TTC549 (cell line): Measurements from ENCODE around the gene WDFY2.
A peak's percentile ranks its signal among the peaks of the same experiment; 100 is the strongest.
"Not testable (repeated sequence)": the region's sequence is repeated elsewhere in the genome, so short reads cannot be mapped to it uniquely, and the experiment has no call there.

Source experiments
- FAIRE-seq: peaks from 2 replicates; lab custom pipeline; 2012; peaks lifted over from hg19 to GRCh38; lab: Jason Lieb, UNC

Gene WDFY2, protein sequence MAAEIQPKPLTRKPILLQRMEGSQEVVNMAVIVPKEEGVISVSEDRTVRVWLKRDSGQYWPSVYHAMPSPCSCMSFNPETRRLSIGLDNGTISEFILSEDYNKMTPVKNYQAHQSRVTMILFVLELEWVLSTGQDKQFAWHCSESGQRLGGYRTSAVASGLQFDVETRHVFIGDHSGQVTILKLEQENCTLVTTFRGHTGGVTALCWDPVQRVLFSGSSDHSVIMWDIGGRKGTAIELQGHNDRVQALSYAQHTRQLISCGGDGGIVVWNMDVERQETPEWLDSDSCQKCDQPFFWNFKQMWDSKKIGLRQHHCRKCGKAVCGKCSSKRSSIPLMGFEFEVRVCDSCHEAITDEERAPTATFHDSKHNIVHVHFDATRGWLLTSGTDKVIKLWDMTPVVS

DNA sequence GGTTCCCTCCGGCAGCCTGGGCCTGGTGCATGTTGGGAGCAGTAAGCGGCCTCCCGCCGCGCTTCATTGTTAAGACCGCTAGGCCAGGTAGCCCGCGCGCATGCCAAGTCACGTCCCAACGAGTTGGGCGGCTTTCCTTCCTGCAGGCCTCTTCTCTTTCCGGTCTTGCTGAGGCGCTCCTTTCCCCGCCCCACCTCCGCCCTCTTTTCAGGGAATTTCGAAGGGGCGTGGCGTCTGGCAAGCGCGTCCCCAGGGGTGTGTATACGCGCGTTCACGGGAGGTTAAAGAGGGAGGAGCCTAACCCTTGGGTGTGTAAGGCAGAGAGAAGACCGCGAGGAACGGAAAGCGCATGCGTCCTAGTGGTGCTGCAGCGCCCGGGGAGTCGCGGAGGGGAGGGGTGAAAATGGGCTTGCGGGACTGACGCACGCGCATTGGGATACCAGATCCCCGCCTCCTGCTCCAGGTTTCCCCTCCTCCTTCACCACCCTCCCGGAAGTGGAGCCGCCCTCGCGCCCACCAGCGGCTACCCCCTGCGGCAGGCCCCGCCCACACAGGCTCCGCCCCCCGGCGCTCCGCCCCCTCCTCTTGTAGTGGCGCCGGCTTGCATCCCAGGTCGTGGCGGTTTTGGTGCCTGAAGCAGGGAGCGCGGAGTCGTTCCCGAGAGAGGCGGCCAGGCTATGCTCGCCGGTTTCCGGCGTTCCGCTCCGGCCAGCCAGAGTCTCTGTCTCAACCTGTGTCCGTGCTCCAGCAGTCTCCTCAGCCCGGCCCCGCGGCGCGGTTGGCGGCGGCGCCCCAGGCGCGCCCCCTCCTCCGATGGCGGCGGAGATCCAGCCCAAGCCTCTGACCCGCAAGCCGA is at the start of gene WDFY2:
Gene WDFY2, plus strand, starts transcription at position 588 of the 856 bp plus-strand sequence. Its CDS starts 226 bp downstream, at position 814.
- FAIRE-seq: peak; percentile 98

DNA sequence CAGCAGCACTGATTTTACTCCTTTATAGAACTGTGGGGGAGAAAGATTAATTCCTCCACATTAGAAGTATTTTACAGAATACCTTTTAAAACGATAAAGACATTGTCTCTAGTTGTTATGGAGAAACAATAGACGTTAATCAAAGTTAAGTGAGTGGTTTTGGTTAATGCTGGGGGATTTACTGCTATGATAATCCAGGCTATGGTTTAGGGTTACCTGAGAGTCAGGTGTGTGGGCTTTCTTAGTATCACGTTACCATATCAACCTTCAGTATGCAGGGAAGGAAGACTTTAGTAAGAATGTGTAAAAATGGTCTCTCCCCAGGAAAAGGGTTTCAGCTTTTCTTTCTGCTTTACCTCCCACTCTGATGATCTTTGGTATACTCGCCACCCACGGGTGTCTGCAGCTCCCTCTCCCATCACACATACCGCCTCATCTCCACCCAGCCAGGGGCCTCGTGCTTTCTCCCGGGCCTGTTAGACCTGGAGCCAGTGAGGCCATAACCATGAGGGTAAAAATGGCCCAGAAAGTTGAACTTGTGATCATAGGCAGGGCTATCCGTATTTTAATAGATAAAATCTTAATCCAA is 45.6 kb upstream of the WDFY2 start:
- FAIRE-seq: no peak

DNA sequence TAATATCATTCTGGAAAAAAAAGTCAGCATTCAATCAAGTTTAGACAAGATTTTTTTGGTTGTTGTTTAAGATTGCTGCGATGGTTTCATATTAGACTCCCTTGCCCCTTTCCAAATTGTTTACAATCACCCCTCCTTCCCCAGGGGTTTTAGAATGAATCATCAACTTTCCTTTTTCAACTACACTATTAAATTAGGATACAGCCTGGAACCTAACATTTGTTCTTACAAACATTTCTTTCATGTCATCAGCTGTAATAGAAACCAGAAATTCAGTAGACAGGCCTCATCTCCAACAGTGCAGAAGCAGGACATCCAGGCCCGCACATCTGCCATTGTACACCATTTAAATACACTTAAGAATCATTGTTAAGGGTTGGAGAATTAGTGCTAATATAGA is 44.4 kb upstream of the WDFY2 start:
- FAIRE-seq: no peak

DNA sequence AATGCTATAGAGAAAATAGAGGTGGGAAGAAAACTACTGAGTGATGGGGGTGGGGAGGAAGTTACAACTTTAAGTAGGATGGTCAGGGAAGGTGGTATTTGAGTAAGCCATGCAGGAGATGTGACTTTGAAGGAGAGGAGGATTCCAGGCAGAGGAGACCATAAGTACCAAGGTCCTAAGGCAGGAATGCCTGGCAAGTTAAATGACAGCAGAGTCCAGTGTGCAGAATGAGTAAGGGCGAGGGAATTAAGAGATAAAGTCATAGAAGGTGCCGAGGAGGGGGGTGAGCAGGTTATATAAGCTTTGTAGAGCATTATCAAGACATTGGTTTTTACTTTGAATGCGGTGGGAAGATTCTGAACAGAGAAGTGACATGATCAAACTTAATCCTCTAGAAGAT is 43.2 kb upstream of the WDFY2 start:
- no peak for FAIRE-seq

DNA sequence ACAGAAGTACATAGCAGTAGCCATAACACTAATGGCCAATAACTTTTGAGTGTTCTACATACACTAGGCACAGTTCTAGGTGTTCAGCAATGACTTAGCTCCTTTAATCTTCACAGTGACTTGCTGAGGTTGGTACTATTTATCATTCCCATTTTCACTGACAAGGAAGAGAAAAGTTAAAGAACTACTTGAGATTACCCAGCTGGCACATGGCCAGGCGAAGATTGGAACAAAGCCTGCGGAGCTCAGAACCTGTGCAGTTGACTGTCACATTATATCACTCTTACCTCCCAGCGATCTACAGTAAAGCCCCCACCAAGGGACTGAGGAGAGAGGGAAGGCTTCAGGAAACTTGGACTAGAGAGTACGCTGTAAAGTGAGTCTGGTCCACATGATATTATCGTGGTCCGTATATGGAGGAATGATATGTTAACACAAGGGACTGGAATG is 42.4 kb upstream of the WDFY2 start:
- no peak for FAIRE-seq

DNA sequence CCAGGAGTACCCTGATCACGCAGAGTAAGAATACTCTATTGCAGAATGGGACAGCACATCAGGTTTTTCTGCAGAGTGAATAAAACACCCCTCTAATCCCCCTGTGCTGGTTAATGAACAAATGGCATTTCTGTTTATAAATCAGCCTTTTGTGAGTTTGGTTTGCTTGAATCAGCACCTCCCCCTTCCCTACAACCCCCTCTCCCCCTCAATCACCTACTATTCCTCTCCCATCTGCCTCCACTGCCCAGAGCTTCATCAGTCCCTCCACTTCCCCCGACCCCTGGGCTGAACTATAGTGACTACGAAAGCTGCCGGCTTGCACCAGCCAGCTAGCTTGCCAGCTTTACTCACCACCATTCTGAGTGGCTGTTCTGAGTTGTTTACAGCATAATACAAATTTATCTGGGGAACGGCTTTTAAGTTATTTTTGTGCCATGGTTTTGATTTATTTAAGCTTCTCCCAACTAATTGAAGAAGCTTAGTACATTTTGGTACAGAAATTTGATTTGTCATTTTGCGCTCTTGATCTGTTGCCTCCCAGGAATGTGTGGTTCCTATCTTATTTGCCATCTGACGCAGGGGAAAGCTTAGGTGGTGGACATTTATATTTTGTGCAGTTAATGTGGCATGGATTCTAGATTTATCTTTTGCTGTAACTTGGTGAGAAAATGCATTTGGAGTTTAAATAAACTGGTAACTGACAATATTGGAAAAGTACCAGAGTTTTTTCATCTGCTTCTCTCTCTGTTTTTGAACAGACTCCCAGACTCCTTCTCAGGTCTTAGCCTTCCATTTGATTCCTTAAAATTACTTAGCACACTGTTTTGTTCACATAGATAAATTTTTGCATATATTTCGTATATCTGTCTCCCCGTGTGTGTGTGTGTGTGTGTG is 41.7 kb upstream of the WDFY2 start:
- FAIRE-seq: no peak

DNA sequence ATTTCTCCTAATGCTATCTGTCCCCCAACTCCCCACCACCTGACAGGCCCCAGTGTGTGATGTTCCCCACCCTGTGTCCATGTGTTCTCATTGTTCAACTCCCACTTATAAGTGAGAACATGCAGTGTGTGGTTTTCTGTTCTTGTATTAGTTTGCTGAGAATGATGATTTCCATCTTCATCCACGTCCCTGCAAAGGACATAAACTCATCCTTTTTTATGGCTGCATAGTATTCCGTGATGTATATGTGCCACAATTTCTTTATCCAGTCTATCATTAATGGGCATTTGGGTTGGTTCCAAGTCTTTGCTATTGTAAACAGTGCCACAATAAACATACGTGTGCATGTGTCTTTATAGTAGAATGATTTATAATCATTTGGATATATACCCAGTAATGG is 38.8 kb upstream of the WDFY2 start:
- FAIRE-seq: not testable (repeated sequence)

DNA sequence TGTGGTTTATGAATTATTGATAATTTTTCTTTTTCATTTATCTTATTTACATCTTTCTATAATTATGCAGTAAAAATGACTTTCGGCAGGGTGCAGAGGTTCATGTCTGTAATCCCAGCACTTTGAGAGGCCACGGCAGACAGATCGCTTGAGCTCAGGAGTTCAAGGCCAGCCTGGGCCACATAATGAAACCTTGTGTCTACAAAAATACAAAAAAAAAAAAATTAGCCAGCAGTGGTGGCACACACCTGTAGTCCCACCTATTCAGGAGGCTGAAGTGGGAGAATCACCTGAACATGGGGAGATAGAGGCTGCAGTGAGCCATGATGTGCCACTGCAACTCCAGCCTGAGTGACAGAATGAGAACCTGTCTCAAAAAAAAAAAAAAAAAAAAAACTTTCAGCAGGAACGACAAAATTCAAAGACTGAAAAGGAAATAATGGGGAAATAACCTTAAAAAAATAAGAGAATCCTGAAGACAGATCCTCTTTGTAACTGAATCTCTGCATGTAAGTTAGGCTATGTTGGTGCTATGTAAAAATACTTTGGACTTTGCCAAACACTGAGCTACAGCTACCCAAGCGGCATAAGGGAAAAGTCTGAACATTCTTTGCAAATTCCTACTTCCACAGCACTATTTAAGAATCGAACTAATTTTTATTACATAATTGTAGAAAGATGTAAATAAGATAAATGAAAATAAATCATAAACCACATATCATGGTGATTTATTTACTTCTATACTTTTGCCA is 36.7 kb upstream of the WDFY2 start:
- FAIRE-seq: no peak

DNA sequence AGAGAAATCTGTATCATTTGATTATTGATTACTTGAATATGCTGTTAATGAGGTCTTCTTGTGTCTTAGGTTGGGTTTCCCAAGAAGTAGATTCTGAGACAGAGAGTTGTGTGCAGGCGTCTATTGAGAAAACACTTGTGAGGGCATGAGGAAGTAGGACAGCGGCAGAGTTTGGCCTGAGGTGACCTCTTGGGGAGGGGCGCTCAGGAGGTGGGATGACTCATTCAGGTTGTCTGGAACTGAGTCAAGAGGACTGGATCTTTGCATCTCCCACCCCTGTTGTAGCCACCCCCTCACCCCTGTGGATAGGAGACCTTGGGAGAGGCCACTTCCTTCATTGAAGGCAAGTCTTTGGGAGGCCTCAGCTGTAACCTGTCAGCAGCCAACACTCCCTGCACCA is 35.2 kb upstream of the WDFY2 start:
- FAIRE-seq: no peak

DNA sequence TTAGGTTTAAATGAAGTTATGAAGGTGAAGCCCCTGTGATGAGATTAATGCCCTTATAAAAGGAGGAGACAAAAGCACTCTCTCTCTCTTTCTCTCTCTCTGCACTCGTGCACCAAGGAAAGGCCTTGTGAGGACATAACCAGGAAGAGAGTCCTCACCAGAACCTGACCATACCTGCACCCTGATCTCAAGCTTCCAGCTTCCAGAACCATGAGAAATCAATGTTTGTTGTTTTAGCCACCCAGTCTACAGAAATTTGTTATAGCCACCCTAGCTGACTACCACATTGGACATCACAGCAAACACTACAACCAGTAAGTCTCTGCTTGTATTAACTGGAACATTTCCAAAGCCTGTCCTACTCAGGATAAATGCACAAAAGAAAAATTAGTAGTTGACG is 34.7 kb upstream of the WDFY2 start:
- FAIRE-seq: no peak

DNA sequence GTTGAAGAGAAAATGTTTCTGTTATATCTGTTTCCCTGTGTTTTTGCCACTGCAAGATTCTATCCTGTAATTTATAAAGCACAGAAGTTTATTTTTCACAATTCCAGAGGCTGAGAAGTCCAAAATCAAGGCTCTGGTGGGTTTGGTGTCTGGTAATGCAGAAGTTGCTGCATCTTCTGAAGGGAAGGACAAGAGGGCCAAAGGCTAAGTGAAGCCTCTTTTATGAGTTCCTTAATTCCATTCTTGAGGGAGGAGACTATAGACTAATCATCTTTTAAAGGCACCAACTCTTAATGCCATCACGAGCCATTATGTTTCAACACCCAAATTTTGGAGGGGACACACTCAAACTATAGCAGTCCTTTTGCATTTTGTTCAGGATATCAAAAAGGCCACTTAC is 34.1 kb upstream of the WDFY2 start:
- no peak for FAIRE-seq

DNA sequence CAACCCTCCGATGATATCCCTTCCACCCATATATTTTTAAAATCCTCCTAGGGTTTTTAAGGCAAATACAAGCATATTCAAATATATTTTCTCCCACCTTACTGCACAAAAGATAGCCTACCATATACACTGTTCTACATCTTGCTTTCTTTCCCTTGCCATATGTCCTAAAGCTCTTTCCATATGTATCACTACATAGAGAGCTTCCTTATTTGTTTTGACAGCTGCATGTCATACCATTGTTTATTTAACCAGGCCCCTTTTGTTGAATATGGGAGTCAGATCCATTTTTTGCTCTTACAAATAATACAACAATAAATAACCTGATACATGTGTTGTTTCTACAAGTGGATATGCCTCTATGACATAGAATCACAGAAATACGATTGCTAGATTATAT is 32.8 kb upstream of the WDFY2 start:
- no peak for FAIRE-seq

DNA sequence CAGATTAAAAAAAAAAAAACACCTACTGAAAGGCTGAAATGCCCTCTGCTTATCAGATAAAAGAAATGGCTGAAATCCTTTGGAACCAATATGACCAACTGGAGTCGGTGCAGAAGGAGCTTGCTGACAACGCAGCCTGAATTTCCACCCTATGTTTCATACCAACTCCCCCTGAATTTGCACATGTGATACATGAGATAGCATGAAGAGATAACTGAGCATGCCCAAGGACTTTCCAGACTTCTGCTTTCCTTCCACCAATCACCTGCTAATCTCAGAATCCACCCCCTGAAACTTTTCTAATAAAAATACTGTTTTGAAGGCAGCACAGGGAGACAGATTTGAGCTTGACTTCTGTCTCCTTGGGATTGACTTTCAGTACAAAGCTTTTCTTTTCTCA is 32.2 kb upstream of the WDFY2 start:
- no peak for FAIRE-seq

DNA sequence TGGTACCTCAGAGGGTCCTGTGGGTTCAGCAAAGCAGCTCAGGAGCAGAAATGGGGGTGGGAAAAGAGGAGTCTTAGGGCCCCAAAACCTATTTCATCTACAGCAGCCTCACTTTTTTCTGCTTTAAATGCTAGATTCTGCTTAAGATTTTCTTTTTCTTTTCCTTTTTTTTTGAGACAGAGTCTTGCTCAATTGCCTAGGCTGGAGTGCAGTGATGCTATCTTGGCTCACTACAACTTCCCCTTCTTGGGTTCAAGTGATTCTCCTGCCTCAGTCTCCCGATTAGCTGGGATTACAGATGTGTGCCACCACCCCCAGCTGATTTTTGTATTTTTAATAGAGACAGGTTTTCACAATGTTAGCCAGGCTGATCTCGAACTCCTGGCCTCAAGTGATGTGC is 30.7 kb upstream of the WDFY2 start:
- no peak for FAIRE-seq

DNA sequence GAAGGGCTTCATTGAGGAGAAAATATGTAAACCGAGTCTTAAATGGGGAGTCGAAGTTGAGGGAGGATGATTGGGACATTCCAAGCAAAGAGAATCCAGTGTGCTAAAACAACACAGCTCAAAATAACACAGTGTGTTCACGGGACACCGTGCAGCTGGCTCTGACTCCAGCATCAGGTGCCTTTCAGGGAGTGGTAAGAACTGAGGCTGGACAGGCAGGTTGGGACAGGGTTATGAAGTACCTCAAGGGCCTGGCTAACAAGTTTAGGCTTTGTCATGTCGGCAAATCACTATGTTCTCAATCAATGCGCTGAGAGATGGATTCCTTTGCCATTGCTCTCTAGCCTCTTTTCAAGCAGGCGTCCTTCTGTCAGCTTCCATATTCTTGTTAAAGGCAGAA is 27.5 kb upstream of the WDFY2 start:
- no peak for FAIRE-seq

DNA sequence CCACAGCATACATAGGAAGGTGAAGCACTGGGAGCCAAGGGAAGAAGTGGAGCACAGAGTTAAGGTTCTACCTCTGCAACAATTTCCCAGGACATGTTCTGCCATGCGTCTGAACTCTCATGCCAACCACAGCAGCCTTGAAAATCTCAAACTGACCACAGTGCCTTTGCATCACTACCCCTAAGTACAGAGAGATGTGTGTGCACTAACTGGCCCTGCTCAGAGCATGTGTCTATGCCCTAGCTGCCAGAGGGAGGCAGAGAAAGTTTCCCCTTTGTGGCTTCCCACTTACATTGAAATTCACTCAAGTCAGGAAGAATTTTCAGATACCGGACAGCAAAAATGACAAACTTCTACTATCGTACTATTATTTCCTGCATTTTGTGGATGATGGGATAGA is 26.8 kb upstream of the WDFY2 start:
- no peak for FAIRE-seq

DNA sequence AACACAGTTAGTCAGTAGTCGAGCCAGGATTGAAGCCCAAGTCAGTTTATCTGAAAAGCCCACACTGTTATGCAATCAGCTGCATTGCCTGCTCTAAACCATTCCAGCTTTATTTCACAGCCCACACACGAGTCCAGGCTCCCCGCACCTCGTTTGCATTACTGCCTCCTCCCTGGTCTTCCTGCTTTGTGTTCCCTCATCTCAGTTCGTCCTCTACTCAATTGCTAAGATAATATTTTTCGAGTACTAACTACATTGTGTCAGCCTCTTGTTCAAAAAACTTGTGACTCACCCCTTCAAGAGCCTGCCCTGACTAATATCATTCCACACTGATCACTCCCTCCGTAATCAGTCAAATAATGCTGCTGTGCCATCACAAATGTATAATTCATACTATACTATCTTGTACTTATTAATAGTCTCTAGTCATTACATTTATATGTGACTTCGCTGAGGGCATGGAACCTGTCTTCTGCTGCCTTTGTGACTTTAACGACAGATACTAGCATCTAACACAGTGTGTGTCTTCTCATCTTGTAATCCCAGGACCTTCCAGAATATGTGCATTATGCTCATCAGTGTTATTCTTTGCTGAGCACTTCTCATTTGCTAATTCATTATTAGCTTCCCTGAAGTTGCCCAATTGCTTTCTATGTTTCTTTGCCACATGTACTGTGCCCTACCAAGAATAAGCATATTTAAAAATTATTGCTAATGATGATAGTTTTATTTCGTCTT is 26.2 kb upstream of the WDFY2 start:
- FAIRE-seq: no peak

DNA sequence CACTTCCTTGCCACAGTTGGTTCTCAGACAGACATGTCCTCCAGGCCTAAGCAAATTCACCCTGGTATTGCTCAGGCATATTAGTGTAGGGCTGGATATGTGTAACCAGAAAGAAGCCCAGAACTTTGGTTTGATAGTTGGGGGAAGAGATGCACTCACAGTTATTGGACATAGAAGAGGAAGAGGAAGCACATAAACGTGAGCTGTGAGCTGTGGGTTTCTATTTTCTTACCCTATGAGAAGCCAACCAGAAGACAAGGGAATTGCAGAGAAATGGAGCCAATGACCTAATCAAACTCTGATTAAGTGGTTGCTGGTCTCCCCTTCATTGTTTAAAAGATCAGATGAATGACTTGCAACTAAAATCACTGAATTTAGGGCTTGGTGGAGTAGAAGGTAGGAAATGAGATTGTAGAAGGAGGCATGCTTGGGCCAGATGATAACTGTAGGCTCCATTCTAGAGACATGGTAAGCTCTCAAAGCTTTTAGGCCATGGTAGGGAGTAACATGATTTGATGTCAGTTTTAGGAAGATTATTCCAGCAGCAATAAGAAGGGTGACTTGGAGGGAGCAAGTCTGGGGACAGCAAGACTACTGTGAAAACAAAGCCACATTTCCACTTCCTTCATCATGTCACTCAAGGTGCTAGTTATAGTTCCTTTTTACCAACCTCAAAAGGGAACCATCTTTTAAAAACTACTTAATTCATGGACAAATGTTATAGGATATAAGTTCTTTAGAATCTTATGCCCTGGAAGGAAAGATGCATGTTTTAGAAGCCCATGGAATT is 24.1 kb upstream of the WDFY2 start:
- FAIRE-seq: no peak

DNA sequence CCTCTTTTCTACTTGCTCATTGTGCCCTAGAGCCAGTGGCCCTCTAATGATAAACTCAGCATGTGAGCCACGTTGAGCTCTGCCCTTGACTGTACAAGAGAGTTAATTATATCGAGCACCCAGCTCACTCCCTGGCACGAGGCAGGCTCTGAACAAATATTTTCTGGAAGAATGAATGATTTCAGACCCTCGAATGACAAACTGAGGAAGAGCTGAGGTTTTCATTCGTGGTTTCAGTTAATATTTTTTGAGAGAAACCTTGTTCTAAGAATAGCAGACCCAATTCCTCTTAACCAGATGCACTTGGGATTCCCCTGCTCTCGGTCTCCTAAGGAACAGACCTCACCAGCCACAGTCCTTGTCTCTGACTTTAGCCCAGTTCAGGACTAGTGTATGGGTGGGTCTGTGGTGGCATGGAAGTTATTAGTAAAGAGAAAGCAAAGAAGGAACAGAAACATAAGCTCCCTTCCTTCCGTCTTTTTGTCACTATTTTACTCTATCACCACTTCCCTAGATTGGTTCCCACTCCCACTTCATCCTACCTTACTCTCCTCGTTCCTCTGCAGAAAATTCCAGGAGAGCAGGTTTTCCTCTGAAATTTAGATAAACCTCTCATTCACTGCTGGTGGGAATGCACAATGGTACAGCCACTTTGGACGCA is 22.1 kb upstream of the WDFY2 start:
- no peak for FAIRE-seq
